Measurements from ENCODE around the gene PBLD. TPM values are rescaled to one million over a fixed set of nuclear protein-coding genes. Genes with fewer than 3 reads are reported as not detected.
A peak's percentile ranks its signal among the peaks of the same experiment; 100 is the strongest.

Gene PBLD
- total RNA-seq, 1 experiment from 2014 or later = 3.5 TPM

DNA sequence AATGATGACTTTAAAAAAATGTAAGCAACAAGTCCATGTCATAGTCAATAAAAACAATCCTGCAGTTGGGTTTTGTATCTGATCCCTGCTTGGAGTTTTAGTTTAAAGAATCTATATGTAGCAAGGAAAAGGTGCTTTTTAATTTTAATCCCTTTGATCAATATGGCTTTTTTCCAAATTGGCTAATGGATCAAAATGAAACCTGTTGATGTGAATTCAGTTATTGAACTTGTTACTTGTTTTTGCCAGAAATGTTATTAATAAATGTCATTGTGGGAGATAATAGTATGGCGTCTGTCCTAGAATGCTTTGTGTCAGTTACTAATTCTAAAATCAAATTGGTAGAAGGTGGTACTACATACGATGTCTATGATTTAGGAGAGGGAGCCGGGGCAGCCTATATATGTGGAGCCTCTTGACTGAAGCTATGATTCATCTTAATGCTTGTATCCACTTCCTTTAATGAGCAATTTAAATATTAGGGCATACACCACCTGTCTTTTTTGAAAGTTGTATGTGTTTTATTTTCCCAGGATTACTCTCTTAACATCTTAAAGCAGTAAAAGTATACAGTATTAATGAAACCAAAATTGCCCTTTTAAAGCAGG lies 10.3 kb upstream of the PBLD start:
- no peak overlapping the region for H2BK120ac ChIP-seq (ENCODE audit: low read depth, low read length, poor library complexity, severe bottlenecking)
- H3K56ac ChIP-seq (ENCODE audit: insufficient read length, low read depth, low read length) = no peak overlapping the region
- H3K27me3 Mint-ChIP-seq (ENCODE audit: low read depth) = no peaks in the 10 kb centered on the region
- H3K23ac ChIP-seq (ENCODE audit: insufficient read length, low read depth, low read length) = no peak overlapping the region
- H3K79me2 ChIP-seq (ENCODE audit: insufficient read depth, low read length) = peaks cover 4% of the 10 kb centered on the region; the same call in 1 of the 2 replicates
- H3K4me1 Mint-ChIP-seq = no peaks in the 10 kb centered on the region
- no peaks in the 10 kb centered on the region for H3K27me3 ChIP-seq (ENCODE audit: insufficient read depth, low read length)
- peak overlapping the region in 1 of 3 experiments; percentile 56; a peak in 2 of 7 replicates for H3K27ac Mint-ChIP-seq
- no peak overlapping the region for H3T11ph ChIP-seq (ENCODE audit: low read length)
- no peak overlapping the region for H2BK20ac ChIP-seq (ENCODE audit: low read depth, low read length, poor library complexity, severe bottlenecking)
- H3K9me3 Mint-ChIP-seq = no peaks in the 10 kb centered on the region
- no peak overlapping the region for H2BK12ac ChIP-seq (ENCODE audit: insufficient read length, low read depth, low read length)
- no peak overlapping the region for H3K18ac ChIP-seq (ENCODE audit: insufficient read length, low read depth, low read length)
- no CpG with 5 or more reads among the region's 3 CpGs for WGBS (ENCODE audit: extremely low coverage, insufficient read length, low lambda C conversion rate)
- TF ChIP-seq, protein P1, sequence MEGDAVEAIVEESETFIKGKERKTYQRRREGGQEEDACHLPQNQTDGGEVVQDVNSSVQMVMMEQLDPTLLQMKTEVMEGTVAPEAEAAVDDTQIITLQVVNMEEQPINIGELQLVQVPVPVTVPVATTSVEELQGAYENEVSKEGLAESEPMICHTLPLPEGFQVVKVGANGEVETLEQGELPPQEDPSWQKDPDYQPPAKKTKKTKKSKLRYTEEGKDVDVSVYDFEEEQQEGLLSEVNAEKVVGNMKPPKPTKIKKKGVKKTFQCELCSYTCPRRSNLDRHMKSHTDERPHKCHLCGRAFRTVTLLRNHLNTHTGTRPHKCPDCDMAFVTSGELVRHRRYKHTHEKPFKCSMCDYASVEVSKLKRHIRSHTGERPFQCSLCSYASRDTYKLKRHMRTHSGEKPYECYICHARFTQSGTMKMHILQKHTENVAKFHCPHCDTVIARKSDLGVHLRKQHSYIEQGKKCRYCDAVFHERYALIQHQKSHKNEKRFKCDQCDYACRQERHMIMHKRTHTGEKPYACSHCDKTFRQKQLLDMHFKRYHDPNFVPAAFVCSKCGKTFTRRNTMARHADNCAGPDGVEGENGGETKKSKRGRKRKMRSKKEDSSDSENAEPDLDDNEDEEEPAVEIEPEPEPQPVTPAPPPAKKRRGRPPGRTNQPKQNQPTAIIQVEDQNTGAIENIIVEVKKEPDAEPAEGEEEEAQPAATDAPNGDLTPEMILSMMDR (conservative IDR thresholded peaks at IDR 0.05) = no peak
- no peak overlapping the region for H2AFZ ChIP-seq (ENCODE audit: low read length)
- no peaks in the 10 kb centered on the region for H3K9me3 ChIP-seq (ENCODE audit: control insufficient read depth, low read depth, low read length)
- no peak overlapping the region for H3K4me2 ChIP-seq (ENCODE audit: insufficient read depth, insufficient read length, low read length)
- no peak overlapping the region for H4K91ac ChIP-seq (ENCODE audit: insufficient read length, low read depth, low read length)
- H4K5ac ChIP-seq (ENCODE audit: insufficient read length, low read depth, low read length) = no peak overlapping the region
- no peak overlapping the region for H2AK5ac ChIP-seq (ENCODE audit: insufficient read length, low read length)
- H2BK5ac ChIP-seq (ENCODE audit: insufficient read length, low read length) = no peak overlapping the region
- H3K36me3 Mint-ChIP-seq (ENCODE audit: insufficient read depth in 1 of 3, low read depth in 3 of 3) = peaks cover 43 to 77% (median 63%) of the 10 kb centered on the region in 3 experiments
- H3K27ac ChIP-seq (ENCODE audit: insufficient read length, low read depth, low read length) = no peak overlapping the region
- H3K9ac ChIP-seq (ENCODE audit: extremely low read depth, insufficient read length, low read length) = no peak overlapping the region
- H3K23me2 ChIP-seq (ENCODE audit: insufficient read length, low read depth, low read length, poor library complexity, severe bottlenecking) = no peaks in the 10 kb centered on the region
- no peak overlapping the region for H3K4me3 Mint-ChIP-seq
- no peak overlapping the region for H2BK15ac ChIP-seq (ENCODE audit: low read depth, low read length)
- H4K8ac ChIP-seq (replicated peaks; ENCODE audit: insufficient read length, low read depth, low read length) = no peak overlapping the region
- no peaks in the 10 kb centered on the region for H4K20me1 ChIP-seq (ENCODE audit: control insufficient read depth, insufficient read depth, insufficient read length)
- no peak for DNase-seq
- no peak overlapping the region for H3K14ac ChIP-seq (ENCODE audit: insufficient read depth, low read length)
- H3K4ac ChIP-seq (ENCODE audit: low read depth, low read length) = no peak overlapping the region
- peaks cover 9% of the 10 kb centered on the region for H3K79me1 ChIP-seq (ENCODE audit: insufficient read depth, low read depth, low read length, poor library complexity, severe bottlenecking)
- H3K4me1 ChIP-seq (ENCODE audit: insufficient read depth, low read length) = no peaks in the 10 kb centered on the region
